ENCODE results near the gene ADAMTS6.
A peak's percentile ranks its signal among the peaks of the same experiment; 100 is the strongest.
"Not testable (repeated sequence)": the region's sequence is repeated elsewhere in the genome, so short reads cannot be mapped to it uniquely, and the experiment has no call there.

Gene ADAMTS6

DNA sequence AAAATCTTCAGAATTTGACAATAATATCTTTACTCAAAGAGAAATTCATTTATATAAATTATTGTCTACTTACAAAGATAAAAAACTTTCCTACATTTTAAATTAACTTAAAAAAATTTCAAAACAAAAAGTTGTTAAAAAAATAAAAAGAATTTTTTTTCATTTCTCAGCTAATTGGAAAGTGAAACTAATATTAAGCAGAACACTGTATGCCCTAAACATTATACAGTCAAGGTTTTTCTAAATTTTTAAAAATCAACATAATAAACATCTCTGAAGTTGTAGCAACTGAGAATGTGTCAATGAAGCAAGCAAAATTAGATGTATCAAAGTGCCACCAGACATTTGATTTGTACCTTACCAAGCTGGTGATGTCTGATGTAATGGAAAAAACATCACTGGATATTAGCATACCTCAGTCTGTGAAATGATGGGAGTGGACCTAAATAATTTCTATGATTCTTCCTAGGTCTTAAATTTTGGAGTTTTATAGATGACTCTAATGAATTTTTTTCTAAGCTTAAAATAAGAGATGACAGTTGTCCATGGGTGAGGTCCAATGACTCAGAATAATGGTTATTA is 290.1 kb downstream of the ADAMTS6 start:
- Histone ChIP-seq H3K27me3 (replicated peaks) (no peaks in the 10 kb centered on the region), H3K27ac (peak overlapping the region; percentile 99)
- TF ChIP-seq, protein P1, sequence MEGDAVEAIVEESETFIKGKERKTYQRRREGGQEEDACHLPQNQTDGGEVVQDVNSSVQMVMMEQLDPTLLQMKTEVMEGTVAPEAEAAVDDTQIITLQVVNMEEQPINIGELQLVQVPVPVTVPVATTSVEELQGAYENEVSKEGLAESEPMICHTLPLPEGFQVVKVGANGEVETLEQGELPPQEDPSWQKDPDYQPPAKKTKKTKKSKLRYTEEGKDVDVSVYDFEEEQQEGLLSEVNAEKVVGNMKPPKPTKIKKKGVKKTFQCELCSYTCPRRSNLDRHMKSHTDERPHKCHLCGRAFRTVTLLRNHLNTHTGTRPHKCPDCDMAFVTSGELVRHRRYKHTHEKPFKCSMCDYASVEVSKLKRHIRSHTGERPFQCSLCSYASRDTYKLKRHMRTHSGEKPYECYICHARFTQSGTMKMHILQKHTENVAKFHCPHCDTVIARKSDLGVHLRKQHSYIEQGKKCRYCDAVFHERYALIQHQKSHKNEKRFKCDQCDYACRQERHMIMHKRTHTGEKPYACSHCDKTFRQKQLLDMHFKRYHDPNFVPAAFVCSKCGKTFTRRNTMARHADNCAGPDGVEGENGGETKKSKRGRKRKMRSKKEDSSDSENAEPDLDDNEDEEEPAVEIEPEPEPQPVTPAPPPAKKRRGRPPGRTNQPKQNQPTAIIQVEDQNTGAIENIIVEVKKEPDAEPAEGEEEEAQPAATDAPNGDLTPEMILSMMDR (IDR thresholded peaks at IDR 0.05; ENCODE audit: low read depth, low read length, missing control alignments): no peak

GRCh38 chr5:65190328-65191053 is 291.2 kb downstream of the ADAMTS6 start:
- peak overlapping the region; percentile 99 for H3K27ac ChIP-seq
- no peak overlapping the region for H3K4me3 ChIP-seq (ENCODE audit: low read depth, low read length)
- in situ Hi-C loops (cut with HindIII; ENCODE audit: low pct_ligation_motif_present, low sequenced_read_pairs): no loop called here
- H3K36me3 ChIP-seq (replicated peaks): no peaks in the 10 kb centered on the region
- no peaks in the 10 kb centered on the region for H3K27me3 ChIP-seq (replicated peaks)
- DNase-seq: peak; percentile 94
- TF ChIP-seq, protein P1 (IDR thresholded peaks at IDR 0.05; ENCODE audit: low read depth, low read length, missing control alignments): no peak

More for the DNA sequence above, 290.1 kb downstream of the ADAMTS6 start:
- no peak overlapping the region for H3K4me3 ChIP-seq (ENCODE audit: low read depth, low read length)
- no peak for DNase-seq
- peaks cover 5% of the 10 kb centered on the region for H3K36me3 ChIP-seq (replicated peaks)
- in situ Hi-C loops (cut with HindIII; ENCODE audit: low pct_ligation_motif_present, low sequenced_read_pairs): no loop called here

- TF ChIP-seq, protein P1 (IDR thresholded peaks at IDR 0.05; ENCODE audit: low read depth, low read length, missing control alignments): no peak
- Histone ChIP-seq H3K36me3 (replicated peaks) (no peaks in the 10 kb centered on the region), H3K4me3 (ENCODE audit: low read depth, low read length) (no peak overlapping the region), H3K27me3 (replicated peaks) (no peaks in the 10 kb centered on the region), H3K27ac (peak overlapping the region; percentile 49)
- in situ Hi-C loops (cut with HindIII; ENCODE audit: low pct_ligation_motif_present, low sequenced_read_pairs): no loop called here
- DNase-seq: no peak
These were observed 295.0 kb downstream of the ADAMTS6 start for GRCh38 chr5:65186646-65187227.

- Histone ChIP-seq H3K27ac (peak overlapping the region; percentile 49), H3K36me3 (replicated peaks) (no peaks in the 10 kb centered on the region), H3K27me3 (replicated peaks) (no peaks in the 10 kb centered on the region), H3K4me3 (ENCODE audit: low read depth, low read length) (no peak overlapping the region)
- in situ Hi-C loops (cut with HindIII; ENCODE audit: low pct_ligation_motif_present, low sequenced_read_pairs): no loop called here
- peak; percentile 57 for DNase-seq
- TF ChIP-seq, protein P1 (IDR thresholded peaks at IDR 0.05; ENCODE audit: low read depth, low read length, missing control alignments): no peak
These were observed 296.3 kb downstream of the ADAMTS6 start for GRCh38 chr5:65185468-65185867.

DNA sequence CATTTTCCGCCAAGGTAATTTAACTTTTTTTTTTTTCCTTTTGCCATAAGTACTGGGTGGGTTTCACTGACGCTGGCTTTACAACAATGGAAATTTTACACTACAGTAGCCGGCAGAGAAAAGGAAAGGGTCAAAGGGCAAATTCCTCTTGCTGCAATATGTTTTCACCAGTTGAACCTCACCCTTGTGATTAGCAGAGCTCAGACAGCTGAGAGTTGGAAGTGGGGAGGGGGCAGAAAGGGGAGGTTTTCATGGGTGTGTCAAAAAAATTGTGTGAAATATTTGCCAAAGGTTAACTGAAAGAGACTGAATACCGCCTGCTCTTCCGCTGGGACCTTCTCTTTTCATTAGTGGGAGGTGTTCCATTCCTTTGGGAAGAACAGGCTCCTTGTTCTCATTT is 296.9 kb downstream of the ADAMTS6 start:
- Histone ChIP-seq H3K27ac (peak overlapping the region; percentile 49), H3K27me3 (replicated peaks) (no peaks in the 10 kb centered on the region), H3K4me3 (ENCODE audit: low read depth, low read length) (no peak overlapping the region), H3K36me3 (replicated peaks) (no peaks in the 10 kb centered on the region)
- no peak for DNase-seq
- in situ Hi-C loops (cut with HindIII; ENCODE audit: low pct_ligation_motif_present, low sequenced_read_pairs): no loop called here
- TF ChIP-seq, protein P1 (IDR thresholded peaks at IDR 0.05; ENCODE audit: low read depth, low read length, missing control alignments): no peak

DNA sequence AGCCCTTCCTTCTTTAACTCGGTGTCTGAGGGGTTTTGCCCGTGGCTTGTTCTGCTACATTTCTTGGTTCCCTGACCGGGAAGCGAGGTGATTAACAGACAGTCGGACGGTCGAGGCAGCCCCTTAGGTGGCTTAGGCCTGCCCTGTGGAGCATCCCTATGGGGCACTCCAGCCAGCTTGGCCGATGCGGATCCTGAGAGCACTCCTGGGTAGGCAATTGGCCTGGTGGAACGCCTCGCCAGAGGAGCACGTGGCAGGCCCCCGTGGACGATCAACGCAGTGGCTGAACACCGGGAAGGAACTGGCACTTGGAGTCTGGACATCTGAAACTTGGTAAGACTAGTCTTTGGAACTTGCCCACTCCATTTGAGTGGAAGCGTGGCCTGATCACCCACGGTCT is 307.5 kb downstream of the ADAMTS6 start:
- not testable (repeated sequence) for H3K27ac ChIP-seq
- peaks cover 41% of the 10 kb centered on the region for H3K36me3 ChIP-seq (replicated peaks)

More for the DNA sequence above, 307.5 kb downstream of the ADAMTS6 start:
- H3K4me3 ChIP-seq (ENCODE audit: low read depth, low read length); DNase-seq; H3K27me3 ChIP-seq (replicated peaks); in situ Hi-C loops (cut with HindIII; ENCODE audit: low pct_ligation_motif_present, low sequenced_read_pairs): not testable (repeated sequence)

Data from brain microvascular endothelial cell (primary cell).